Subcutaneous abdominal adipose tissue (tissue), 5 donors: ENCODE data around the gene EDC4.

Experiments
- H3K27ac ChIP-seq: one replicate; pipeline ENCODE4 v1.7.0; 2013; ENCODE audit warnings: low read depth, mild to moderate bottlenecking, inconsistent platforms, low read length, moderate library complexity
- H3K27me3 ChIP-seq, 5 donors: one replicate each; pipeline ENCODE4 v1.7.0; 2013; ENCODE audit warnings: low read length in 5 of 5, inconsistent platforms in 1 of 5; ENCODE audit not compliant: control insufficient read depth in 5 of 5, insufficient read depth in 4 of 5
- H3K36me3 ChIP-seq, 5 donors: one replicate each; pipeline ENCODE4 v1.7.0; 2013; ENCODE audit warnings: low read length in 5 of 5; ENCODE audit not compliant: control insufficient read depth in 5 of 5, insufficient read depth in 5 of 5
- H3K4me1 ChIP-seq, 5 donors: one replicate each; pipeline ENCODE4 v1.7.0; 2013; ENCODE audit warnings: low read length in 5 of 5, mild to moderate bottlenecking in 3 of 5, moderate library complexity in 1 of 5; ENCODE audit not compliant: control insufficient read depth in 5 of 5, insufficient read depth in 5 of 5
- H3K4me3 ChIP-seq, 5 donors: one replicate each; pipeline ENCODE4 v1.7.0; 2013; ENCODE audit warnings: low read length in 5 of 5, low read depth in 1 of 5
- H3K9ac ChIP-seq, 5 donors: one replicate each; pipeline ENCODE4 v1.7.0; 2013; ENCODE audit warnings: low read length in 5 of 5, mild to moderate bottlenecking in 4 of 5, moderate library complexity in 3 of 5
- H3K9me3 ChIP-seq, 5 donors: one replicate each; pipeline ENCODE4 v1.7.0; 2013; ENCODE audit warnings: low read length in 5 of 5; ENCODE audit not compliant: control insufficient read depth in 5 of 5
- donor health status: healthy.
- donor health status: healthy.
- donor health status: healthy.
- donor health status: healthy.
- donor health status: healthy.

The EDC4 gene

GRCh38 chr16:67928147-67928546 is 55.3 kb downstream of the EDC4 start:
- Histone ChIP-seq H3K4me1 (peaks cover 7 to 25% (median 23%) of the 10 kb centered on the region in 5 donors), H3K27ac (no peak overlapping the region), H3K9me3 (no peaks in the 10 kb centered on the region), H3K36me3 (peaks cover 0 to 66% (median 38%) of the 10 kb centered on the region in 5 donors), H3K4me3 (no peak overlapping the region), H3K27me3 (no peaks in the 10 kb centered on the region), H3K9ac (no peak overlapping the region)

GRCh38 chr16:67928561-67929364 is 55.9 kb downstream of the EDC4 start:
- Histone ChIP-seq H3K9ac (no peak overlapping the region), H3K27ac (no peak overlapping the region), H3K27me3 (no peaks in the 10 kb centered on the region), H3K36me3 (peaks cover 0 to 63% (median 38%) of the 10 kb centered on the region in 5 donors), H3K4me3 (no peak overlapping the region), H3K4me1 (peaks cover 7 to 25% (median 23%) of the 10 kb centered on the region in 5 donors), H3K9me3 (no peaks in the 10 kb centered on the region)

- Histone ChIP-seq H3K4me3 (no peak overlapping the region), H3K9me3 (no peaks in the 10 kb centered on the region), H3K27me3 (no peaks in the 10 kb centered on the region), H3K27ac (no peak overlapping the region), H3K9ac (no peak overlapping the region), H3K4me1 (peaks cover 9 to 31% (median 30%) of the 10 kb centered on the region in 5 donors), H3K36me3 (peaks cover 0 to 72% (median 44%) of the 10 kb centered on the region in 5 donors)
Measured at GRCh38 chr16:67930191-67930590, 57.3 kb downstream of the EDC4 start.

GRCh38 chr16:67930678-67931211 is 57.9 kb downstream of the EDC4 start:
- no peak overlapping the region for H3K9ac ChIP-seq
- H3K27me3 ChIP-seq, result no peaks in the 10 kb centered on the region
- peaks cover 0 to 72% (median 44%) of the 10 kb centered on the region in 5 donors for H3K36me3 ChIP-seq
- no peak overlapping the region for H3K27ac ChIP-seq
- no peak overlapping the region for H3K4me3 ChIP-seq
- no peaks in the 10 kb centered on the region for H3K9me3 ChIP-seq
- peaks cover 13 to 31% (median 31%) of the 10 kb centered on the region in 5 donors for H3K4me1 ChIP-seq
